Left forelimb (tissue), 1 donor: Measurements from ENCODE around the gene CXCL9.
"Not testable (repeated sequence)": the region's sequence is repeated elsewhere in the genome, so short reads cannot be mapped to it uniquely, and the experiment has no call there.

Source experiments
- DNase-seq: peaks from one replicate; pipeline ENCODE4 v3.0.0-alpha.2; 2018; ENCODE audit warnings: low spot score

Gene CXCL9

DNA sequence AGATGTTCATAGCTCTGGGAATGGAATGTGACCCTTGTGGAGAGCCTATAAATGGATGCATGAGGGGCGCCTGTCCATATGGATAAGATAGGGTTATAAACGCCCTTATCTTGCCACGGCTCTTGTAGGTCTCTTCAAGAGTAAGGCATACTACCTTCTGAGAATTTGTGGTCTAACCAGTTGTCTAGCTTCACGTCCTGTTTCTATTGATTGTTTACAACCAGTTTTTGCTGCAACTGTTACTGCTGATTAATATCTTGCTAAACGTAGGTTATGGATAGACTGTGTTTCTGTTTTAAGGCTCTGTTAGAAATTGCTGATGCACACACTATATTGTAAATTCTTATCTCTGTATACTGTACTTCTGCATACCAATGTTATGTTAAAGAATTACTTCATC, 52.5 kb downstream of the CXCL9 start:
- DNase-seq = not testable (repeated sequence)

DNA sequence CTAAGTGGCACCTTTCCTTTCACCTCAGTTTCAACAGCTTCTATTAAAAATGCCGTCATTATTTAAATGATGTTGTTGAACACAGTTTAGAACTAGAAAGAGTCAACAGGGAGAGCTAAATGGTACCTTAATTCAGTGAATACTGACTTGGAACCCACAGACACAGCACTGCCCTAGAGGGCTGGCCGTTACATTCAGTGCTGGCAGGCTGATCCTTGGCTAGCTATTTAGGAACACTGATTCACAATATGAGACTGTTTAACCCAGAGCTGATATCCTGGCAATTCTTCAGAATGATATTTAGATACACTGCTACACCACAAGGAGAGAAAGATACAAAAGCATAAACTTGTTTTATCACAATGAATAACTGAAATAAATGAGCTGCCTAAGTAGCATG, 53.8 kb downstream of the CXCL9 start:
- no peak for DNase-seq
